ENCODE measurements around the gene WSCD1.

DNA sequence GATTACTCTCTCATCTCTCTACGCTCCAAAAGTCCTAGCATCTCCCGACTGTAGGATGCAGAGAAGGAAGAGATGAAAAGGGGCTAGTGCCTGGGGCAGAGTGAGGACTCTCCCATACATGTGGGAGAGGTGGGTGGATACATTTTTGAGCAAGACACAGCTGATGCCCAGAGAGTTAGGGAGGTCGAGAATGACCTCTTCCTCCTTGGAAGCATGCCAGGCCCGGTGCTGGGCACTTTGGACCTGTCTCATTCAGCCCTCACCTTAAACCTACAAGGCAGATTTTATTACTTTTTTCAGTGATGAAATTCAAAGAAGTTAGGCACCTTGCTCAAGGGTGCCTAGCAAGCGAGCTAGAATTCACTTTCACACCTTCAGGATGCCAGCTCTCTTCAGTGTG lies 38.2 kb downstream of the WSCD1 start:
- TF ChIP-seq POLR2A (IDR thresholded peaks at IDR 0.05) = no peak
- TF ChIP-seq, protein P1, sequence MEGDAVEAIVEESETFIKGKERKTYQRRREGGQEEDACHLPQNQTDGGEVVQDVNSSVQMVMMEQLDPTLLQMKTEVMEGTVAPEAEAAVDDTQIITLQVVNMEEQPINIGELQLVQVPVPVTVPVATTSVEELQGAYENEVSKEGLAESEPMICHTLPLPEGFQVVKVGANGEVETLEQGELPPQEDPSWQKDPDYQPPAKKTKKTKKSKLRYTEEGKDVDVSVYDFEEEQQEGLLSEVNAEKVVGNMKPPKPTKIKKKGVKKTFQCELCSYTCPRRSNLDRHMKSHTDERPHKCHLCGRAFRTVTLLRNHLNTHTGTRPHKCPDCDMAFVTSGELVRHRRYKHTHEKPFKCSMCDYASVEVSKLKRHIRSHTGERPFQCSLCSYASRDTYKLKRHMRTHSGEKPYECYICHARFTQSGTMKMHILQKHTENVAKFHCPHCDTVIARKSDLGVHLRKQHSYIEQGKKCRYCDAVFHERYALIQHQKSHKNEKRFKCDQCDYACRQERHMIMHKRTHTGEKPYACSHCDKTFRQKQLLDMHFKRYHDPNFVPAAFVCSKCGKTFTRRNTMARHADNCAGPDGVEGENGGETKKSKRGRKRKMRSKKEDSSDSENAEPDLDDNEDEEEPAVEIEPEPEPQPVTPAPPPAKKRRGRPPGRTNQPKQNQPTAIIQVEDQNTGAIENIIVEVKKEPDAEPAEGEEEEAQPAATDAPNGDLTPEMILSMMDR (IDR thresholded peaks at IDR 0.05) = no peak
